ENCODE results near the gene ACOT7. TPM values are rescaled to one million over a fixed set of nuclear protein-coding genes. Genes with fewer than 3 reads are reported as not detected.

The ACOT7 gene
- total RNA-seq, 1 experiment from 2014 or later: 120 TPM

- Histone ChIP-seq H3K27me3 (ENCODE audit: control insufficient read depth, insufficient read depth, low read length) (no peaks in the 10 kb centered on the region), H3K4me3 (ENCODE audit: low read depth in 2 of 2, low read length in 2 of 2) (no peak overlapping the region), H3K9me3 (ENCODE audit: control insufficient read depth, insufficient read depth, low read depth, low read length) (no peaks in the 10 kb centered on the region), H3K4me1 (ENCODE audit: control insufficient read depth, insufficient read depth, low read length) (peaks cover 65% of the 10 kb centered on the region), H3K27ac (ENCODE audit: low read length) (0 out of 2 replicates have a peak overlapping the region, but pooled peaks have one; percentile 34), H3K36me3 (ENCODE audit: control insufficient read depth, insufficient read depth, low read length) (no peaks in the 10 kb centered on the region)
- TF ChIP-seq CTCF (IDR thresholded peaks at IDR 0.05) (no peak), SIN3A (IDR thresholded peaks at IDR 0.05; ENCODE audit: borderline replicate concordance, insufficient read depth, low read depth, low read length) (no peak), POLR2AphosphoS5 (IDR thresholded peaks at IDR 0.05; ENCODE audit: low read depth, low read length) (no peak), TCF7L2 (IDR thresholded peaks at IDR 0.05; ENCODE audit: low read depth, low read length) (no peak), REST (IDR thresholded peaks at IDR 0.05; ENCODE audit: insufficient read depth in 1 of 2, low read depth in 2 of 2, low read length in 1 of 2) (no peak)
- no TSS peak for BruUV-seq (replicated peaks)
- ATAC-seq (no peak), DNase-seq (ENCODE audit: low read depth, low spot score) (no peak)
- ChIA-PET POLR2A (interaction anchor here (0.6 to 0.7 kb wide), 2 partner anchors 11 to 673 kb away, joined by 3 to 6 read pairs; no protein-coding TSS in a partner anchor), CTCF (interaction anchor here (0.6 kb wide), 1 partner anchor 17 kb away, joined by 3 read pairs; no protein-coding TSS in a partner anchor)
- intact Hi-C loops (cut with micrococcal nuclease; ENCODE audit: unreplicated experiment): no loop called here
- in situ Hi-C loops (cut with HindIII; ENCODE audit: low pct_unique_long_range_greater_than_20kb, low sequenced_read_pairs): no loop called here
Observed at GRCh38 chr1:6354659-6355317, 38.8 kb downstream of the ACOT7 start.

DNA sequence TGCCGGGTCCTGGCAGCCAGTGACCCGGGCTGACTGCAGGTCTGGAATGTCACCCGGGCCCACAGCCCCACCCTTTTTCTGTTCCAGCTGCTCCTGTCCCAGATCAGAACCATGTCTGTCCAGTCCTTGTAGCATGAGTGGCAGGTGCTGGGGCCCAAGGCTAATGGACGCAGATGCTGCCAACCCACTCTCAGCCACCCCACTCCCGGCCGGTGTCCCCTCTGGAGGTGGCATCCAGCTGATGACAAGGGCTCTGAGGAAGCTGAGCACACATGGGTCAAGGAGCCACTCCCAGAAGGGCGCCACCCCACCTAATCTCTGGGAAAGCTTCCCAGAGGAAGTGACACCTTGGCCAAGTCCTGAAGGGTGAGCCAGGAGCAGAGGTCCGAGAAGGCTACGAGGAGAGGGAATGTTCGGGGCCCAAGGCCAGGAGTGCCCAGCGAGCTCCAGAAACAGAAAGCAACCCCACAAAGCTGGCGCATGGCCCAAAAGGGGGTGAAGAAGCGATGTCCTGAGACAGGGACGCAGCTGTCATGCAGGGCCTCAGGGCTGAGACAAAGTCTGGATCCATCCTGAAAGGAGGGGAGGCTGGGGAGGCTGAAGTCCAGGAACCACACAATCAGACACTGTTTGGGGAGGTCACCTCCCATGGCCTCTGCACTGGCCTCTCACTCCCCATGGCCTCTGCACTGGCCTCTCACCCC is 39.5 kb downstream of the ACOT7 start:
- H3K4me3 ChIP-seq (ENCODE audit: low read depth in 2 of 2, low read length in 2 of 2): no peak overlapping the region
- no peak for ATAC-seq
- no peak for TF ChIP-seq POLR2AphosphoS5 (IDR thresholded peaks at IDR 0.05; ENCODE audit: low read depth, low read length)
- no peak for TF ChIP-seq CTCF (IDR thresholded peaks at IDR 0.05)
- no peak for TF ChIP-seq REST (IDR thresholded peaks at IDR 0.05; ENCODE audit: insufficient read depth in 1 of 2, low read depth in 2 of 2, low read length in 1 of 2)
- ChIA-PET POLR2A (no interaction called here), CTCF (interaction anchor here (0.6 kb wide), 1 partner anchor 95 kb away, joined by 3 read pairs; no protein-coding TSS in a partner anchor)
- no peak for DNase-seq (ENCODE audit: low read depth, low spot score)
- in situ Hi-C loops (cut with HindIII; ENCODE audit: low pct_unique_long_range_greater_than_20kb, low sequenced_read_pairs): no loop called here
- BruUV-seq (replicated peaks): no TSS peak
- H3K27me3 ChIP-seq (ENCODE audit: control insufficient read depth, insufficient read depth, low read length): no peaks in the 10 kb centered on the region
- H3K4me1 ChIP-seq (ENCODE audit: control insufficient read depth, insufficient read depth, low read length): peaks cover 61% of the 10 kb centered on the region
- intact Hi-C loops (cut with micrococcal nuclease; ENCODE audit: unreplicated experiment): no loop called here
- H3K27ac ChIP-seq (ENCODE audit: low read length): peak overlapping the region; percentile 61
- no peaks in the 10 kb centered on the region for H3K36me3 ChIP-seq (ENCODE audit: control insufficient read depth, insufficient read depth, low read length)
- H3K9me3 ChIP-seq (ENCODE audit: control insufficient read depth, insufficient read depth, low read depth, low read length): no peaks in the 10 kb centered on the region

Measured in Panc1 (cell line).